H1 (cell line): ENCODE measurements around the gene GNB1. TPM values are rescaled to one million over a fixed set of nuclear protein-coding genes. Genes with fewer than 3 reads are reported as not detected.

Experiments
- BACH1 ChIP-seq: IDR thresholded peaks from 2 replicates; pipeline ENCODE4 v1.6.1; 2012; ENCODE audit warnings: low read length, improper control_type of control experiment
- BCL11A ChIP-seq, 2 experiments: IDR thresholded peaks; one replicate each; pipeline ENCODE4 v1.6.1; 2011; ENCODE audit warnings: low read depth in 2 of 2, low read length in 2 of 2, mild to moderate bottlenecking in 2 of 2
- CREB1 ChIP-seq: IDR thresholded peaks from 2 replicates; pipeline ENCODE4 v1.6.1; 2012; ENCODE audit warnings: inconsistent platforms
- EGR1 ChIP-seq: IDR thresholded peaks from 2 replicates; pipeline ENCODE4 v1.6.1; 2011; ENCODE audit warnings: low read depth, low read length, borderline replicate concordance
- FOSL1 ChIP-seq: IDR thresholded peaks from 2 replicates; pipeline ENCODE4 v1.6.1; 2011; ENCODE audit warnings: mild to moderate bottlenecking, low read depth, low read length, moderate library complexity; ENCODE audit not compliant: insufficient read depth
- NRF1 ChIP-seq: IDR thresholded peaks from 2 replicates; pipeline ENCODE4 v1.6.1; 2011; ENCODE audit warnings: mild to moderate bottlenecking, low read depth, low read length, improper control_type of control experiment
- POLR2A ChIP-seq, 2 experiments: IDR thresholded peaks; 1 replicate in 1 of 2; 2 replicates in 1 of 2; pipeline ENCODE4 v1.6.1; 2011; ENCODE audit warnings: low read depth in 2 of 2, low read length in 2 of 2, mild to moderate bottlenecking in 2 of 2; ENCODE audit errors: control extremely low read depth in 1 of 2
- RBBP5 ChIP-seq: IDR thresholded peaks from 2 replicates; pipeline ENCODE4 v1.7.1; 2012; ENCODE audit warnings: low read depth, mild to moderate bottlenecking, inconsistent platforms, low read length, moderate library complexity, borderline replicate concordance
- RNF2 ChIP-seq: fragments of 200-900, 300-1000 bp; sonication (generic); IDR thresholded peaks from 2 replicates; pipeline ENCODE4 v1.7.1; 2016; ENCODE audit warnings: borderline replicate concordance, low read depth, mild to moderate bottlenecking, antibody characterized with exemption, low read length; ENCODE audit not compliant: poor library complexity, severe bottlenecking; ENCODE audit errors: missing control alignments
- TBP ChIP-seq: IDR thresholded peaks from 2 replicates; pipeline ENCODE4 v1.6.1; 2011; ENCODE audit warnings: low read depth, low read length, improper control_type of control experiment
- polyA plus RNA-seq, 7 experiments: library from polyadenylated mRNA; depleted of rRNA in 3 of 7; stranded (reverse) in 5 of 7; unstranded in 2 of 7; fragments of >200 nt in 5 of 7; fragments of 200-250 nt in 2 of 7; gene quantifications; 1 replicate in 5 of 7; 2 replicates in 1 of 7; 4 replicates in 1 of 7; pipeline versions ENCODE4 v1.2.1 to v1.2.3, GENCODE V29; 2011 to 2013; ENCODE audit warnings: missing spikeins in 2 of 7, mixed read lengths in 2 of 7
- total RNA-seq: library from RNA; stranded (reverse); fragmentation: NEBNext Ultra II Directional; extraction: Animal tissue kit (Norgen Biotek cat#: 25700); gene quantifications from 2 replicates; pipeline ENCODE4 v1.2.1, GENCODE V29; 2021

Gene GNB1
- total and polyA plus RNA-seq, 2 of the 8 experiments (the other 6 are each of a cell fraction or from before 2014, with no cell fraction given) = 343 to 382 TPM

- TF ChIP-seq BCL11A (IDR thresholded peaks at IDR 0.05; ENCODE audit: low read depth in 2 of 2, low read length in 2 of 2) = no peak
- TF ChIP-seq EGR1 = no peak
- TF ChIP-seq RNF2 = no peak
- no peak for TF ChIP-seq TBP
- TF ChIP-seq BACH1 = no peak
- no peak for TF ChIP-seq CREB1
- TF ChIP-seq FOSL1 = no peak
- no peak for TF ChIP-seq NRF1
- TF ChIP-seq RBBP5 = no peak
- TF ChIP-seq POLR2A (IDR thresholded peaks at IDR 0.05; ENCODE audit: control extremely low read depth in 1 of 2, low read depth in 2 of 2, low read length in 2 of 2) = no peak
Observed at GRCh38 chr1:1939296-1940122, 48.6 kb upstream of the GNB1 start (continued).
